Lower leg skin (tissue), 4 donors: Measurements from ENCODE around the gene VSIG10. TPM values are rescaled to one million over a fixed set of nuclear protein-coding genes. Genes with fewer than 3 reads are reported as not detected.
"Not testable (repeated sequence)": the region's sequence is repeated elsewhere in the genome, so short reads cannot be mapped to it uniquely, and the experiment has no call there.

Source experiments
- DNase-seq, 2 donors: peaks; one replicate each; pipeline ENCODE4 v3.0.0-alpha.2; 2019; ENCODE audit warnings: low spot score in 2 of 2
- H3K4me3 ChIP-seq: fragments of 200-600 bp; sonication (generic); 2 replicates; pipeline ENCODE4 v1.5.1; 2017; ENCODE audit warnings: mild to moderate bottlenecking, low read depth; ENCODE audit not compliant: poor library complexity, severe bottlenecking
- CTCF ChIP-seq, 3 donors: fragments of 450-650 bp; IDR thresholded peaks; one replicate each; pipeline ENCODE4 v1.5.1; 2016; ENCODE audit warnings: antibody characterized with exemption in 3 of 3, mild to moderate bottlenecking in 3 of 3, moderate library complexity in 2 of 3
- POLR2A ChIP-seq, 2 donors: fragments of 450-650 bp; IDR thresholded peaks; one replicate each; pipeline ENCODE4 v1.6.1; 2016 to 2017; ENCODE audit warnings: antibody characterized with exemption in 2 of 2, mild to moderate bottlenecking in 1 of 2, moderate library complexity in 1 of 2
- WGBS, 2 donors: methylation state at CpG; one replicate each; pipeline ENCODE4 v1.1.5; 2018; 5-methylcytosine and 5-hydroxymethylcytosine counted together
- intact Hi-C: fragments of 100-400 bp; cut with DNase I; formaldehyde crosslinking; loops from one replicate; pipeline ENCODE4 v1.15.0; 2023; ENCODE audit warnings: low total_unique reads
- total RNA-seq, 4 donors: library from RNA; depleted of rRNA; stranded (reverse); fragments of >200 nt; gene quantifications; one replicate each; pipeline ENCODE4 v1.1.0, GENCODE V29; 2016

Gene VSIG10
- total RNA-seq, 4 donors from 2014 or later = 17.1 to 40.1 (median 29.4) TPM

GRCh38 chr12:118089782-118090181 lies 14.0 kb downstream of the VSIG10 start:
- DNase-seq = no peak
- no peak overlapping the region for H3K4me3 ChIP-seq
- WGBS, 2 donors = 89 to 90% methylated on average over 9 of the region's 9 CpGs
- intact Hi-C loops = no loop called here
- no peak for TF ChIP-seq CTCF (IDR thresholded peaks at IDR 0.05)

- H3K4me3 ChIP-seq = no peak overlapping the region
- intact Hi-C loops = no loop called here
- no peak for DNase-seq
- TF ChIP-seq CTCF (IDR thresholded peaks at IDR 0.05) = no peak
- TF ChIP-seq POLR2A (IDR thresholded peaks at IDR 0.05) = no peak
- WGBS, 2 donors = 89 to 90% methylated on average over 9 of the region's 9 CpGs
These were observed 21.6 kb downstream of the VSIG10 start for GRCh38 chr12:118082161-118082560.

GRCh38 chr12:118081521-118081920 lies 22.3 kb downstream of the VSIG10 start:
- 91 to 95% methylated on average over 9 of the region's 9 CpGs for WGBS, 2 donors
- DNase-seq = peak in 1 of 2 donors; percentile 65
- H3K4me3 ChIP-seq, intact Hi-C loops: not testable (repeated sequence)

- DNase-seq = peak in 1 of 2 donors; percentile 57
- 89 to 93% methylated on average over 4 of the region's 4 CpGs for WGBS, 2 donors
- TF ChIP-seq POLR2A (IDR thresholded peaks at IDR 0.05) = no peak
- TF ChIP-seq CTCF (IDR thresholded peaks at IDR 0.05) = no peak
- no peak overlapping the region for H3K4me3 ChIP-seq
- intact Hi-C loops = no loop called here
These were observed 30.0 kb downstream of the VSIG10 start for GRCh38 chr12:118073768-118074167.

GRCh38 chr12:118070650-118071049 lies 33.2 kb downstream of the VSIG10 start:
- 96 to 99% methylated on average over 3 of the region's 3 CpGs for WGBS, 2 donors
- DNase-seq = no peak
- no peak overlapping the region for H3K4me3 ChIP-seq
- intact Hi-C loops = no loop called here
- TF ChIP-seq POLR2A (IDR thresholded peaks at IDR 0.05) = no peak
- TF ChIP-seq CTCF (IDR thresholded peaks at IDR 0.05) = no peak

GRCh38 chr12:118068445-118068844 lies 35.4 kb downstream of the VSIG10 start:
- TF ChIP-seq POLR2A (IDR thresholded peaks at IDR 0.05) (no peak), CTCF (IDR thresholded peaks at IDR 0.05) (no peak)
- no peak overlapping the region for H3K4me3 ChIP-seq
- 77 to 90% methylated on average over 2 of the region's 2 CpGs for WGBS, 2 donors
- no peak for DNase-seq
- intact Hi-C loops = no loop called here
